Neutrophil (primary cell): ENCODE data around the gene VPS37C.

Source experiments
- H3K27ac ChIP-seq: fragments of 200-600 bp; sonication (generic); 2 replicates; pipeline ENCODE4 v1.5.1; 2016; ENCODE audit warnings: mild to moderate bottlenecking, moderate library complexity
- H3K27me3 ChIP-seq: fragments of 200-600 bp; sonication (generic); 2 replicates; pipeline ENCODE4 v1.6.0; 2016; ENCODE audit warnings: mild to moderate bottlenecking
- H3K36me3 ChIP-seq: fragments of 200-600 bp; sonication (generic); 2 replicates; pipeline ENCODE4 v1.5.1; 2017
- H3K4me1 ChIP-seq, 2 experiments: fragments of 200-600 bp in 1 of 2; sonication (generic) in 1 of 2; 1 replicate in 1 of 2; 2 replicates in 1 of 2; pipeline versions ENCODE4 v1.5.1 to v1.6.1; 2013 to 2016; ENCODE audit warnings: low read depth in 1 of 2, low read length in 1 of 2, mild to moderate bottlenecking in 1 of 2, moderate library complexity in 1 of 2; ENCODE audit not compliant: control insufficient read depth in 1 of 2, insufficient read depth in 1 of 2
- H3K4me3 ChIP-seq, 2 experiments: fragments of 200-600 bp in 1 of 2; sonication (generic) in 1 of 2; 1 replicate in 1 of 2; 2 replicates in 1 of 2; pipeline ENCODE4 v1.5.1; 2013 to 2016; ENCODE audit warnings: low read depth in 1 of 2, low read length in 1 of 2, mild to moderate bottlenecking in 1 of 2, moderate library complexity in 1 of 2
- H3K9me3 ChIP-seq: fragments of 200-600 bp; sonication (generic); 2 replicates; pipeline ENCODE4 v1.5.1; 2016
- TF ChIP-seq, protein P1 (sequence below): fragments of 200-600 bp; sonication (generic); IDR thresholded peaks from 2 replicates; pipeline ENCODE4 v1.5.1; 2016; ENCODE audit warnings: antibody characterized with exemption

VPS37C gene

DNA sequence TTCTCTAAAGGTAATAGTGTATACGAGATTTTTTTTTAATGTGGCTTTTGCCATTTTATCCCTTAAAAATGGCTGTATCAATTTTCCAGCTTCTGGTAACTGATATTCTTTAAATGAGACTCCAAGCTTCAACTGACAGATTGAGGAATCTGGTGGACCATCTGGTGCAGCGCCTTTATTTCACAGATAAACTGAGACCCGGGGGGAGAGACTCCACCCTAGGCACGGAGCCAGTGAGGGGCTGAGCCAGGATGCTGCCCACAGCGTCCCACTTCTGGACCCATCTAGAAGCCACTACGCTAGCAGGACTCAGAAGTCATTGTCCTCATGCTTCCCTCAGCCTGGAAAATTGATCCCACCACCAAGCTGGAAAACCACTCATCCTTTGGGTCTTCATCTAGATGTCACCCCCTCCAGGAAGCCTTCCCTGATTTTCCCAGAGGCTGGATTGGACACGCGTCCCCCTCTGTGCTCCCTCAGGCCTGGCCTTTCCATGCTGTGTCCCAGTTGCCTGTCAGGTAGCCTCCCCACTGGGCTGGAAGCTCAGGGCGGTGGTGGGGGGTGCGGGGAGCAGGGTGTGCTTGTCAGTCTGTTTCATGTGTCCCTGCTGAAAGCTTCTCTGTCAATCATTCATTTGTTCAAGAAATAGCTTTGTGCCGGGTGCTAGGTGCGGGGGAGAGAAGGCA is 71.3 kb downstream of the VPS37C start:
- Histone ChIP-seq H3K4me1 (no peaks in the 10 kb centered on the region), H3K9me3 (no peaks in the 10 kb centered on the region), H3K27me3 (no peaks in the 10 kb centered on the region), H3K4me3 (no peak overlapping the region), H3K27ac (no peak overlapping the region), H3K36me3 (no peaks in the 10 kb centered on the region)
- TF ChIP-seq, protein P1, sequence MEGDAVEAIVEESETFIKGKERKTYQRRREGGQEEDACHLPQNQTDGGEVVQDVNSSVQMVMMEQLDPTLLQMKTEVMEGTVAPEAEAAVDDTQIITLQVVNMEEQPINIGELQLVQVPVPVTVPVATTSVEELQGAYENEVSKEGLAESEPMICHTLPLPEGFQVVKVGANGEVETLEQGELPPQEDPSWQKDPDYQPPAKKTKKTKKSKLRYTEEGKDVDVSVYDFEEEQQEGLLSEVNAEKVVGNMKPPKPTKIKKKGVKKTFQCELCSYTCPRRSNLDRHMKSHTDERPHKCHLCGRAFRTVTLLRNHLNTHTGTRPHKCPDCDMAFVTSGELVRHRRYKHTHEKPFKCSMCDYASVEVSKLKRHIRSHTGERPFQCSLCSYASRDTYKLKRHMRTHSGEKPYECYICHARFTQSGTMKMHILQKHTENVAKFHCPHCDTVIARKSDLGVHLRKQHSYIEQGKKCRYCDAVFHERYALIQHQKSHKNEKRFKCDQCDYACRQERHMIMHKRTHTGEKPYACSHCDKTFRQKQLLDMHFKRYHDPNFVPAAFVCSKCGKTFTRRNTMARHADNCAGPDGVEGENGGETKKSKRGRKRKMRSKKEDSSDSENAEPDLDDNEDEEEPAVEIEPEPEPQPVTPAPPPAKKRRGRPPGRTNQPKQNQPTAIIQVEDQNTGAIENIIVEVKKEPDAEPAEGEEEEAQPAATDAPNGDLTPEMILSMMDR = no peak

DNA sequence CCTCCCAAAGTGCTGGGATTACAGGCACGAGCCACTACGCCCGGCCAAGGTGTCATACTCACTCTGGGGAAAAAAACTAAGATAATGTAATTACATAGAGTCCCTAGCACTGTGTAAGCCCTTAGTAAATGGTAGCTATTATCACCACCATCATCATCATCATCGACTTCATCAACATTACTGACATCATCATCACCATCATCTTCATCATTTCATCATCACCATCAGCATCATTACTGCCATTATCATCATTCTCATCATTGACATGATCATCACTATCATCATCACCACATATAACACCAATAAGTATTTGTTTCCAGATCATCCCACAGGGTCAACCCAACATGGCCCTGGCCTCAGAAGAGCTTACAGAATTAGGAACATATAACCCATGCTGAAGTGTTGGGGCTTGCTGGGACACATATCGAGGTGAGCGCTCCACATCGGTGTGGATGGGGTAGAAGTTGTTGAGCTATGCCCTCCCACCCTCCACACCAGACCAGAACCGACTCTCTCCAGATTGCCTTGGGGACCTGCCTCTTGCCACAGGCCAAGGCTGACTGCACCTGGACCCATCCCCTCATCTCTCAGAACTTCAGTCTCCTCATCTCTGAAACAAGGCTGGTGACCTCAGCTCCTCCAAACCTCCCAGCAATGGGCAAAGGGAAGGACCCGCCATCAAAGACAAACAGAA is 73.7 kb downstream of the VPS37C start:
- Histone ChIP-seq H3K4me3 (no peak overlapping the region), H3K9me3 (no peaks in the 10 kb centered on the region), H3K36me3 (no peaks in the 10 kb centered on the region), H3K27me3 (peaks cover 8% of the 10 kb centered on the region), H3K4me1 (no peaks in the 10 kb centered on the region), H3K27ac (no peak overlapping the region)
- TF ChIP-seq, protein P1 = no peak

DNA sequence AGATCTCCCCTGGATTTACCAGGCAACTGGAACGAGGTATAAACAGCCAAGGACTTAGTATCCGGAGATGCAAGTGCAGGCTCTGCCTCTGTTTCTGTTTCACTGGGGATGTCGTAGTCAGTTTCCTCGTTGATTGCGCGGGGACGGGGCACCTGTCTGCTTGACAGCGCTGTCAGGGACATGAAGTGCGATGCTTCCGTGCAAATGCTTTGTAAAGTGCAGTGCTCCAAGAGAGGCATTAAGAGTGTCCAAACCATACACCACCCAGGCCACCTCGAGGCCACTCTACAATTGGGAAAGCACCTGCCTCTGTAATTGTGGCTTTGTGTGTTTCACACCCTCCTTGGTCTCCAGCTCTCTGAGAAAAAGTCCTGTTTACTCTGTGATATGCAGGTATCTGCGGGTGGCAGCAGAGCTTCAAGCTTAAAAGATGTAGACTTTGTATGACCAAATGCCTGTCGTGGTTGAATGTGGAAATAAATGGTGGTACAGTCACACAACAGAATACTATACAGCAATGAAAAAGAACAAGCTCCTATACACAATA is 77.6 kb downstream of the VPS37C start:
- Histone ChIP-seq H3K9me3 (no peaks in the 10 kb centered on the region), H3K27me3 (peaks cover 24% of the 10 kb centered on the region), H3K4me1 (no peaks in the 10 kb centered on the region), H3K27ac (no peak overlapping the region), H3K36me3 (no peaks in the 10 kb centered on the region), H3K4me3 (no peak overlapping the region)
- TF ChIP-seq, protein P1 = no peak

DNA sequence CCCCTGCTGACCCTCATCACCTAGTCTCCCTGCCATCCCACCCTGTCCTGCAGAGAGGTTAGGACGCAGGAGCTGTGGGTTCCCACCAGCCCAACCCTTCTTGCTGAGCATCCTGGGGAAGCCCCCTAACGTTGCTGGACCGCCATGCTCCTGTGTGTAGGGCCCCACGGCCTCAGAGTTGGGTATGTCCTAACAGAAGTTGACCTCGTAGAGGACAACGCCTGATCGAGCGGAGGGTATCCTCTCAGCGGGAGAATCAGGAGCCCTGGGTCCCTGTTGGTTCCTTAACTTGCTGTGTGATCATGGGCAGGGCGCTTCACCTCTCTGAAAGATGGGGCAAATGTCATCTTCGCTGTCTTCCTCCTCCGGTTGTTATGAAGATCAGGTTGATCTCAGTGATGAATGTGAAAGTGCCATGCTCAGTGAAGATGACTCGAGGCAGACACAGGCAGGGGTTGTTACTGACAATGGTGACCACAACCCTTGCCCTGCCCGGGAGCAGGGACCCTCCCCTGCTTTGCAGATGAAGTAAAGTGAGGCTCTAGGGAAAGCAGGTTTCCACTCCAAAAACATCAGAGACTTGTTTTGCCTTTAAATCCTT is 78.2 kb downstream of the VPS37C start:
- Histone ChIP-seq H3K4me3 (no peak overlapping the region), H3K4me1 (no peaks in the 10 kb centered on the region), H3K9me3 (no peaks in the 10 kb centered on the region), H3K27ac (no peak overlapping the region), H3K27me3 (peaks cover 24% of the 10 kb centered on the region), H3K36me3 (no peaks in the 10 kb centered on the region)
- TF ChIP-seq, protein P1 = no peak

DNA sequence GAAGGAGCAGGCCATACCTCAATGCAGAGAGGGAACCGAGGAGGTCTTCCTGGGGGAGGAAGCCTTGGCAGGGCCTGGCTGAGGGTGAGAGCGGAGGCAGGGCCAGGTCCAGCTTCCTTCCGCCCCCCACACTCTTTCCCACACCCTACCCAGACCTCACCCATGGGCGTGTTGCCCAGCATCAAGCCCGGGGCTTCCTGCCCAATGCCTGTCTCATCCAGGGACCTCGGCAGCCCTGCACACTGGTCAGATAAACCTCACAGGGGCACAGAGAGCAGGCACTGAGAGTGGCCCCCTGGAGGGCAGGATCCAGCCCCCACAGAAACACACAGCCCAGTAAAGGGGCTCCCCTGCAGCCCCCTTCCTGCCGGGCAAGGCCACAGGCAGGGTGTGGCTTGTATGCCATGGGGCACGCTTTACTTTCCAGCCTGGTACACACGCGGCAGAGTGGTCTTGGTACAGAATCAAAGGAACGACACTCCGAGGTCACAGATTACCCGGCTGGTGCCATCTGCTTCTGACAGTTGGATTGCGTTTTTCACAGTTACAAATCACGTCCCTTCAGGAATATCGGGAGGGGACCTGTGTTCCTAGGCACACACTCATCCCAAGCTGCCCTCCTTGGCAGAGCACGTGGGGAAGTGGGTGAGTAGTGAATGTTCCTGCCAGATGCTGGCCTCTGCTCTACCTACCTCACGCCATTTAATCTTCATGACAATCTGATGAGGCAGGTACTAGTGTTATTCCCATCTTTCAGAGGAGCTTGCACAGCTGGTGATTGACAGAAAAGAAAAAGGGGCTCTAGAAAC is 79.0 kb downstream of the VPS37C start:
- H3K4me3 ChIP-seq = no peak overlapping the region
- no peaks in the 10 kb centered on the region for H3K36me3 ChIP-seq
- H3K4me1 ChIP-seq = no peaks in the 10 kb centered on the region
- H3K9me3 ChIP-seq = no peaks in the 10 kb centered on the region
- H3K27ac ChIP-seq = no peak overlapping the region
- TF ChIP-seq, protein P1 = no peak
- H3K27me3 ChIP-seq = peaks cover 24% of the 10 kb centered on the region
